Endometrial microvascular endothelial cells (primary cell): ENCODE results near the gene PIPOX. TPM values are rescaled to one million over a fixed set of nuclear protein-coding genes. Genes with fewer than 3 reads are reported as not detected.
"Not testable (repeated sequence)": the region's sequence is repeated elsewhere in the genome, so short reads cannot be mapped to it uniquely, and the experiment has no call there.

Experiments used
- in situ Hi-C: cut with HindIII; loops from 2 replicates; pipeline ENCODE4 v1.10.0; 2017; ENCODE audit warnings: low sequenced_read_pairs, low pct_unique_long_range_greater_than_20kb; ENCODE audit errors: inconsistent ontology term
- total RNA-seq: library from RNA; depleted of rRNA; stranded (reverse); fragments of >200 nt; gene quantifications from one replicate; pipeline ENCODE4 v1.2.3, GENCODE V29; 2015; ENCODE audit errors: inconsistent ontology term

The PIPOX gene
- total RNA-seq, 1 donor from 2014 or later, result 1.5 TPM

DNA sequence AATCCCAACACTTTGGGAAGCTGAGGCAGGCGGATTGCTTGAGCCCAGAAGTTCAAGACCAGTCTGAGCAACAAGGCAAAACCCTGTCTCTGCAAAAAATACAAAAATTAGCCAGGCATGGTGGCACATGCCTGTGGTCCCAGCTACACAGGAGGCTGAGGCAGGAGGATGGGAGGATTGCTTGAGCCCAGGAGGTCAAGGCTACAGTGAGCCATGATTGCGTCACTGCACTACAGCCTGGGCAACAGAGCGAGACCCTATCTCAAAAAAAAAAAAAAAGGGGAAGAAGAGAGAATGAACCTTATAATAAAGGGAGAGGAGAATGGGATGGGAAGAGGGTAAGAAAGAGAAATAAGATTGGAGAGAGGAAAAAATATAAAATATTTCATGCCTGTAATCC lies 45.8 kb downstream of the PIPOX start:
- in situ Hi-C loops, result not testable (repeated sequence)

- in situ Hi-C loops, result no loop called here
These were observed 46.7 kb downstream of the PIPOX start for GRCh38 chr17:29089601-29090044.

GRCh38 chr17:29090108-29090507 lies 47.2 kb downstream of the PIPOX start:
- in situ Hi-C loops, result no loop called here

- in situ Hi-C loops, result no loop called here
These were observed 48.0 kb downstream of the PIPOX start for GRCh38 chr17:29090750-29091605.

GRCh38 chr17:29091606-29092289 lies 48.8 kb downstream of the PIPOX start:
- in situ Hi-C loops, result no loop called here

DNA sequence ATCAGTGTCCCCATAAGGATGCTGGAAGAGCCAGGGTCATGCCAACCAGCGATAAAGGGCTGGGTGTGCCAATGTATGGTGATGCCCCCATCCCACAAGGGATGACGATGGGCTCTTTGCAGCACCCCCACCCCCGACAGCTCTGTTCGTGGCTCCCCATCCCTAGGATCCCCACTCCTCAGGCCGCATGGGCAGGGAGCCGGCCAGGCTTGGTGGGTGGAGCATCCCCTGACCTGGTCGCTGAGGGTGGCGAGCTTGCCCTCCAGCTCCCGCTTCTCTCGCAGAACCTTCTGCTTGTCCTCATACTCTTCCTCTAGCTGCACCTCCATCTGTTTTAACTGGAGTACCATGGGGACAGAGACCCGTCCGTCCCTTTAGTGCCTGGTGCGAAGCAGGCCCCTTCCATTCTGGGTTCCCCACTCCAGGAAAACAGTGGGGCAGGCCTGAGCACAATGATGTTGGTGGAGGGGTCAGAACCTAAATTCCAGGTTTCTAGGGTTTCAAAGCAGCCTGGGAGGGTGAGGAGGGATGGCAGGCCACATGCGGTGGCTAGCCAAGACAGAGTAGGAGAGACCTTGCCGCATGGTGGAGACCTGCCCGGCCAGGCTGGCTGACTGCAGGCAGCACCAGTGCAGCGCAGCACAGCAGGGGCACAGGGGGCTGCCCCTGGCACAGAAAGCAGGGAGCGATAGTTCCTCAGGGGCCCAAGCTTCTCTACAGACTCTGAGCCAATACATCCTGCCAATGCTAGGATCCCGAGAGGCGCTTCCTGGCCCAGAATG lies 50.3 kb downstream of the PIPOX start:
- in situ Hi-C loops, result no loop called here

DNA sequence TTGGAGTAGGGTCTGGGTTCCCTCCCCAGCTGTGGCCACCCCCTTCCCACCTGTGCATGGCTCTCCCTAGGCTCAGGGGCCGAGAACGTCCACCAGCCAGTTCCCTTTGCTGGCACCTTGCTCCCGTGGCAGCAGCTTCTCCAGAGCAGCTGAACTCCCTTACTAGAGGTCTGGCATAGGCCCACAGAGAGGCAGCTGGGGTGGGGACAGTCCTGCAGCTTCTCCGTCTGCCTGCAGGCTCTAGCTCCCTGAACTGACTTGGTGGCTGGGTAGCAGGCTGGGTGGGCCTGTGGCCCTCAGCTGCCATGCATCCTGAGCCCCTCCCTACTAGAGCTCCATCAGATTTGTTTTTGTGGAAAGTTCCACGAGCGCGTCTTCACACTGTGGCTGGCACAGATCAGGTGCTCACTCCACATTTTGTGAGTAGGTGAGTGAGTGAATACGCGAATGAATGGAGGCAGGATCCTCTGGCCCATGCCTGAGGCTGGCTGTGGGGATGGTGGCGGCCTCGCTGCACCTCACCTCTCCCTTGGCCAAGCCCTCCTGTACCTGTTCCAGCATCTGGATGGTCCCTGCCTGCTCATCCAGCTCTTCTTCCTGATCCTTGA lies 51.3 kb downstream of the PIPOX start:
- in situ Hi-C loops, result no loop called here

DNA sequence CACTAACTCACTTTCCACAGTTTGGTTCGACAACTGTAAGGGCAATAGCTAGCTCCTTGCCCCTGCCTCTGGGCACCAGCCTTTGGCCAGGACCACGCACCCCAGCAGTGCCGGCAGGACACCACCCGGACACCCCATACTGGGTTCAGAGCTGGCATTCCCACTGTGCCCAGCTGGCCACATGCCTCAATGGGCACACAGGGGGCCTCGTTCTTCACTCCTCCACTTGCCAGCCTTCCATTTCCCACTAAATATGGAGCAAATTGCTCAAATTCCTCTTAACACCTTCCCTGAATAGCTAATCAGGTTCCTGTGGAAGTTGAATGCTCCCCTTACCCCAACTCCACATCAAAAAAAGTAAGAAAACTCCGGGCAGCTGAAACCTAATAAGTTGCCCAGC lies 52.5 kb downstream of the PIPOX start:
- in situ Hi-C loops, result no loop called here

GRCh38 chr17:29096094-29096493 lies 53.2 kb downstream of the PIPOX start:
- in situ Hi-C loops, result no loop called here

DNA sequence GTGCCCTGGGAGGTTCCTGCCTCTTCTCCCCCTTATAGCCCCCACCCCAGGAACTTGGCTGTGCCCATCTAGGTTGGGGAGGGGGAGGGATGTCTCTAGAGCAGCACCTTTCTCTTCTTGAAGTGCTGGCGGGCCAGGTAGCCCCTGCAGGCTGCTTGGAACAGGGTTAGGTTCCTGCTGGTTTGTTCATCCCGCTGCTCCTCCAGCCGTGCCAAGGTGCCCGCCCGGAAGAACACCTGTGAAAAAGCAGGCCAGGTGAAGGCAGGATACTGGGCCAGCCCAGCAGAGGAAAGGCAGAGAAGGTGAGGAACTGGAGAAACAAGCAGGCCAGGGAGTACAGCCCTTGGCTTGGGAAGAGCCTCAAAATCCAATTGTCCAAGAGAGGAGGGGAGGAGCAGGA lies 56.6 kb downstream of the PIPOX start:
- in situ Hi-C loops, result no loop called here

DNA sequence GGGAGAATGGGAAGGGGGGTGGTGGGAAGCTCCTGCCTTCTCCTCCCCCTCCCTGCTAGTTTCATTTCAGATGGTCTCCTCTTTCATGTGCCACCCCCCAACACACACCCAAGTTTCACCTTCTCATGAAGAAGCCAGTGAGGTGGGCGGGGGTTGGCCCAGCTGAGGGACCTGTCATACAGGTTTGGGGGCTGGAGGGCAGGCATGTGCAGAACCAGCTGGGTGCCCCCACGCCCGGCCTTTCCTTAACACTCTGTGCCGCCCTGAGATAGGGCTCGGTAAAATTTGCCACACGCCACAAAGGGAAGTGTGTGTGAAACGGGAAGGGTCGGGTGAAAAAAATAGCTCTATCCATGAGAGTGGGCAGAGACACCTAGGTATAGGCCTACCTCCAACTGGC lies 57.4 kb downstream of the PIPOX start:
- in situ Hi-C loops, result no loop called here

DNA sequence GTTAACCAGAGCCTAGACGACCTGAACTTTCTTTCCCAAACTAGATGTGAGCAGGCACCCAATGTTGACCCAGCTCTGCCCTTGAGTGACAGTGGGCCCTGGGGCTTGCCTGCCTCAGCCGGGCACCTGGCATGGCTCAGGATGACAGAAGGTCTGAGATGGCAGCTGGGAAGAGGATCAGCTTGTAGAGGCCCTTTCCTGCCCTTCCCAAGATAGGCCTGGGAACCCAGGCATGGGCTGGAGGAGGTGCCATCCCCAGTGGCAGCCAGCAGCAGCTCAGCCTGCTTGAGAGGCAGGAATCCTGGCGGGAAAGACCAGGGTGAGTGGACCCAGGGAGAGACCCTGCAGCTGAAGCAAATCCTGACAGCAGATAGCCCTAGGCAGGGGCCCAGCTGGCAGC lies 59.1 kb downstream of the PIPOX start:
- in situ Hi-C loops, result no loop called here

DNA sequence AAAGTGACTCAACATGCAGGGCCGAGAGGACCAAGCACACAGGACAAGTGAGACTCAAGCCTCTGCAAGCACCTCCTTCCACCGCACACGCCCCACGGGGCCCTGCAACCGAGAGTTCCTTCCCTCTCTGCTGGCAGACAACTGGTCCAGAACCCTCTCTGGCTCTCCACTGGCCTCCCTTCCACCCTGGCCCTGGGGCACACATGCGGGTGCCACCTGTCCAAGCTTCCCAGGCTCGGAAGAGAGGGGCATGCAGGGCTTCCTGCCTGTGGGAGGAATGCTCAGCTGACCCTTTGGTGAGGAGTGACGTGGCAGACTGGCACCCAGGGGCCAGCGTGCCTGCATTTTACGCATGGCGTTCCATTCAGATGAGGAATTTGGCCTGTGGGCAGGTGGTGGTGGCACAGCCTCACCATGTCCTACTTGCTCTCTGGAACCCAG lies 59.8 kb downstream of the PIPOX start:
- in situ Hi-C loops, result no loop called here

- in situ Hi-C loops, result no loop called here
These were observed 60.4 kb downstream of the PIPOX start for GRCh38 chr17:29103341-29103740.

Other genes starting within 250 kb of the PIPOX start
- gene FAM222B, start 200.4 kb upstream of the PIPOX start, total RNA-seq, result 23.0 TPM
- gene ERAL1, start 188.1 kb upstream of the PIPOX start, total RNA-seq, result 120 TPM
- 102 TPM for gene FLOT2, start 145.4 kb upstream of the PIPOX start, total RNA-seq
- 11.3 TPM for gene DHRS13, start 140.1 kb upstream of the PIPOX start, total RNA-seq
- gene PHF12, start 91.6 kb upstream of the PIPOX start, total RNA-seq, result 14.4 TPM
- not detected for gene SEZ6, start 37.1 kb upstream of the PIPOX start, total RNA-seq
- 8.3 TPM for gene MYO18A, start 137.3 kb downstream of the PIPOX start, total RNA-seq
- not detected for gene CRYBA1, start 203.7 kb downstream of the PIPOX start, total RNA-seq